Right ventricle myocardium superior (tissue), 1 donor: ENCODE measurements around the gene AGAP5. TPM values are rescaled to one million over a fixed set of nuclear protein-coding genes. Genes with fewer than 3 reads are reported as not detected.
"Not testable (repeated sequence)": the region's sequence is repeated elsewhere in the genome, so short reads cannot be mapped to it uniquely, and the experiment has no call there.

ENCODE experiments used
- ATAC-seq: fragments of 200-7000 bp; cut with Tn5 transposase; one replicate; pipeline ENCODE4 v1.9.1; 2020; ENCODE audit warnings: mild to moderate bottlenecking; ENCODE audit not compliant: poor library complexity
- DNase-seq: peaks from one replicate; pipeline ENCODE4 v3.0.0-alpha.2; 2020
- intact Hi-C: fragments of 100-400 bp; cut with DNase I; formaldehyde crosslinking; loops from one replicate; pipeline ENCODE4 v1.11.2; 2022
- total RNA-seq: library from RNA; stranded (reverse); fragmentation: NEBNext Ultra II Directional; extraction: Animal tissue kit (Norgen Biotek cat#: 25700); gene quantifications from one replicate; pipeline ENCODE4 v1.2.1, GENCODE V29; 2021
- donor health status: DM: no; HTN: yes; CAD: no; lungs with severe emphysema.

AGAP5 gene
- total RNA-seq, 1 donor from 2014 or later, result 3.5 TPM

DNA sequence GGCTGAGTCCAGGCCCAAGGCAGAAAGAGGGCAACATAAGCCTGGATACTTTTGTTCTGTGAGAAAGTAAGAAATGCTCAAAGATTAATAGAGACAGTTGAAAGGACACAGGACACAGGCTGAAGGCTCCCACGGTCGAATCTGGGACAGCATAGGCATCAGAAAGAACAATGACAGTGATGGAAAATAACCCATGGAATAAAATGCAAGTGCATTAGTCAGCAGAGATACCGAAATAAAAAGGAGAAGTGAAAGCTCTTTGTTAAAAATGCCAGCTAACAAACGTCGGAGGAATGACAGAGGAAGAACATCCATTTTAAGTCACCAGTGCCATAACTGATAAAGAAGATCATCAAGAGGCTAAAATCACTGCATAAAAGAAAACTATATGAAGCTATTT is 19.6 kb upstream of the AGAP5 start:
- intact Hi-C loops, result no loop called here
- ATAC-seq (peak; percentile 23), DNase-seq (no peak)

GRCh38 chr10:73716251-73716650 is 18.3 kb upstream of the AGAP5 start:
- DNase-seq, result no peak
- peak; percentile 77 for ATAC-seq
- intact Hi-C loops, result no loop called here

DNA sequence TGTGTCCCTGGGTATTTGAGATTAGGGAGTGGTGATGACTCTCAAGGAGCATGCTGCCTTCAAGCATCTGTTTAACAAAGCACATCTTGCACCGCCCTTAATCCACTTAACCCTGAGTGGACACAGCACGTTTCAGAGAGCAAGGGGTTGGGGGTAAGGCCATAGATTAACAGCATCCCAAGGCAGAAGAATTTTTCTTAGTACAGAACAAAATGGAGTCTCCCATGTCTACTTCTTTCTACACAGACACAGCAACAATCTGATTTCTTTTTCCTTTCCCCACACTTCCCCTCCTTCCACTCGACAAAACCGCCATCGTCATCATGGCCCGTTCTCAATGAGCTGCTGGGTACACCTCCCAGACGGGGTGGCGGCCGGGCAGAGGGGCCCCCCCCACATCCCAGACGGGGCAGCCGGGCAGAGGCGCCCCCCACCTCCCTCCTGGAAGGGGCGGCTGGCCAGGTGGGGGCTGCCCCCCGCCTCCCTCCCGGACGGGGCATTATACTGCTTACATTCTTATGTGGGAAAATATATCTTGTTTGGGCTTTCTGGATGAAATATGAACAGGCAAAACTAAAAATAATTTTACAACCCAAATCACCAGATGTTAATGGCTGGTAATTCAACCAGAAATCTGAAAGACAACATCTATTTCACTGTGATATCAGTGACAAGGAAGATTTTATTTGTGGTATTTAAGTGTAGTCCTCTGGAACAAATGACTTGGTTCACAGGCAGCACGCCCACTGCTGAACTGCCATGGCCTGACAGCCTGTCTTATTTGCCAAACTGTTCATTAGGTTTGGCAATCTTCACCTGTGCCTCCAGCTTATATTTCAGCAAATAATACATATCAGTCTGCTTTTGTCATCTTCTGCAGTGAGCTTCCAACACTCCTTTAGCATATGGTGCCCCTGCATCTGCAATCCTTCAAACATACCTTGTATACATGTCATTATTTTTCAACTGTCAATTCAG is 17.6 kb upstream of the AGAP5 start:
- DNase-seq, intact Hi-C loops: not testable (repeated sequence)
- peak; percentile 52 for ATAC-seq

- ATAC-seq, result peak; percentile 38
- DNase-seq, intact Hi-C loops: not testable (repeated sequence)
Measured at GRCh38 chr10:73714483-73714882, 16.6 kb upstream of the AGAP5 start.

DNA sequence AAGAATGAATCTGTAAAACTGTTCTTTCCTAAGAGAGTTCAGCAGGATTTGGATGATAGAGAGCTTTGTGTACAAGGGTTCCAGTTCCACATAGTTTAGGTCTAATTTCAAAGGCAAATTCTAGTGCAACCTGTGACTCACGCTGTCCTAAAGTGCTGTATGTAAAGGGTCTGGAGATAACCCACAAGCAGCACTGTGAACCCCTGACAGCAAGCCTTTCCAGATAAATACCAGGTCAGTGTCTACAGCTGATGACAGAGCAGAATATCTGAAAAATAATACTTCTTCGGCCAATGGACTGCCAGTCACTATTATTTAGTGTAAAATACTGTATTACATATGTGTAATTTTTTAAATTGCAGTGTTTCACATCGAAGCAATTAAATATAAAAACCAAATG is 16.0 kb upstream of the AGAP5 start:
- intact Hi-C loops, DNase-seq: not testable (repeated sequence)
- peak; percentile 54 for ATAC-seq

DNA sequence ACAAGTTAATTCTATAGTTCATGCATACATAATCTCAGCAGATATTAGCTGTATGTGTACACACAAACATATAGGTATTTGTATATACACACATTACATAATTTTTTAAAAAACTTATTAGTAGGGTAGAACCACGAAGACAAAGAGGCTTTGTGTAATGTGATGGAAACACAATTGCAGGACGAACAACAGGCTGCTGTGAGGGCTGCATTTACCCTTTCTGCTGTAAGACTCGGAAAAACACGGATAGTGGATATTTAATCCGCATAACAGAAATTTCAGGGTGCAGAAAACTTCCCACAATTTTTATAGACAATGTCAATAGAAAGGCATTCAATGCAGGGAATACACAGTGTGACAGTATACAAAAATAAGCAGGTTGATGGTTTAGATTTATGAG is 13.8 kb upstream of the AGAP5 start:
- DNase-seq, ATAC-seq, intact Hi-C loops: not testable (repeated sequence)

GRCh38 chr10:73708122-73708521 is 10.2 kb upstream of the AGAP5 start:
- DNase-seq, ATAC-seq, intact Hi-C loops: not testable (repeated sequence)

- ATAC-seq, intact Hi-C loops, DNase-seq: not testable (repeated sequence)
Measured at GRCh38 chr10:73707628-73708027, 9.7 kb upstream of the AGAP5 start.

DNA sequence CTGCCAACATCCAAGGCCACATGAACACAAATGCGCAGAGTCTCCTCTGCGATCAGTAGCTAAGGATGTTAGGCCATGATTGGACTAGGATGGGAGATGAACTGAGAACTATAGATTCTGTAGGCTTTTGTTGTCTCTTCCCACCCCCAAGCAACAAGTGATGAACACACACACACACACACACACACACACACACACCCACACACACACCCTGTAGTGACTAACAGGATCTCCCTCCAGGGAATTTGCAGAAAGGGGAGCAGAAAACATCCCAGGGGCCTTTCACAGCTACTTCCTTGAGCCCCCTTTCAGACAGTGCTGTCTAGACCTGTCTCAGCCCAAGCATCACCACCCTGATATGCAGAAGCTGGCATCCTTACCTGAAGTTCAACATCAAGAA is 8.6 kb upstream of the AGAP5 start:
- DNase-seq, ATAC-seq, intact Hi-C loops: not testable (repeated sequence)

DNA sequence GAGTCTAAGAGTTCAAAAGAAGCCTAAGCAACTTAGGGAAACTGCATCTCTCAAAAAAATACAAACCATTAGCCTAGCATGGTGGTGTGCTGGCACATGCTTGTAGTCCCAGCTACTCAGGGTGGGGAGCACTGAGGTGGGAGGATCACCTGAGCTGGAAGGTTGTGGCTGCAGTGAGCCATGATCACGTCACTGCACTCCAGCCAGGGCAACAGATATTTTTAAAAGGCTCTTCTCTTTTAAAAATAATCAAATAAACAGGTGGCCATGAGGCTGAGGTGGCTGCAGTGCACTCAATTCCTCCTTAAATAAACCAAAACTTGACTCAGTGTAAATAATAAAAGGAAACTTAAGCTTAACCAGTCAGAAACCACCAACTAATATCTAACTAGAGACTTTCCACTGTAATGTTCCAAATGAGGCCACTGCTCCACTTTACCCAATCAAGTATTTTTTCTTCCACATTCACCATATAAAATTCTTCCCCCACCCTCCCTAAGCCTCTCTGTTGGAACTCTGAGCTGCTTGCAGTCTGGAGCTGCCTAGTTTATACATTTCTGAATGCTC is 7.7 kb upstream of the AGAP5 start:
- DNase-seq, ATAC-seq, intact Hi-C loops: not testable (repeated sequence)

DNA sequence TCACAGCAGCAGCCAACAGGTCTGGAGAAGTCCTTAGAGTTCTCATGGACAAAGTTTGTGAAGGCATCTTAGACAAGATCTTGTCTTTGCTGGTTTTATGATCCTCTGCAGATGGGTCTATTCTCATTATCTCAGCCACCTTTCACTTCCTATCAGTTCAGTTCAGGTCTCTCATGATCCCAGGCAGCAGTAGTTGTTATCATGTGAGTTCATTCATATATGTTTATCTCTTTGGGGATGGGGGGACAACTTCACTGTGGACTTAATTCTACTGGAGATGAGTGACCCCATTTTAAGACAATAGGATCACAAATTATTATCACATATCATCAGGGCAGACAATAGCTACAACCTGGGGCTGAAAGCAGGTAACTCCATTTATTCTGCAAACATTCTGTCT is 6.0 kb upstream of the AGAP5 start:
- ATAC-seq, DNase-seq, intact Hi-C loops: not testable (repeated sequence)

DNA sequence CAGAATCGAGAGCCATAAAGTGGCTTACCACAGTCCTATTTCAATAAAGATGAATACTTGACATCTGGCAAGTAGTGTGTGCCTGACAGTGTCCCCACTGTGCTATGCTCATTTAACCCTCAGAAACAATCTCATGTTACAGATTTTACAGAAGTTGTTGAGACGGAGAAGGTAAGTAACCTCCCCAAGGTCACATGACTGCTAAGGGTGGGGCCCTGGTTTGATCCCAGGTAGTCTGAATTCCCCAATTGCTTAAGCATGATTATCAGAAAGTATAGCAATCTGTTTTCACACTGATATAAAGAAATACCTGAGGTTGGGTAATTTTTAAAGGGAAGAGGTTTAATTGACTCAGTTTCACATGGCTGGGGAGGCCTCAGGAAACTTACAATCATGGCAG is 910 bp upstream of the AGAP5 start:
- DNase-seq, ATAC-seq, intact Hi-C loops: not testable (repeated sequence)

DNA sequence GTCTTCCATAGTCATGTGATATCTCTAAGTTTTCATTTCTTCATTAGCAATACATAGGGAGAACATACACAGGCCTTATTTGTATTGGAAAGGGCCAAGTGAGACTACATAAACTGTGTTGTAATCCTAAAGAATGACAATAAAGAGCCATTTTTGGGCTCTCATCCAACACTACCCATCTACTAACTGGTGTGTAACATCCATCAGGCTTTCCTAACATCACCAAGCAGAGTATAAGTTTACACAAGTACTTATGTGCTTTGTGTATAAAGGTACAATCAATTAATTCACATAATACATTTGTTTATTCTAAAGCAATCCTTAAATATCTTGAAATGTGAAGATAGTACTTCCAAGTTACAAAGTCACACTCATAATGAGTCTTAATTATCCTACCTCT is 2.6 kb downstream of the AGAP5 start:
- ATAC-seq, intact Hi-C loops, DNase-seq: not testable (repeated sequence)

- intact Hi-C loops, ATAC-seq, DNase-seq: not testable (repeated sequence)
Measured at GRCh38 chr10:73690755-73691154, 7.2 kb downstream of the AGAP5 start.

DNA sequence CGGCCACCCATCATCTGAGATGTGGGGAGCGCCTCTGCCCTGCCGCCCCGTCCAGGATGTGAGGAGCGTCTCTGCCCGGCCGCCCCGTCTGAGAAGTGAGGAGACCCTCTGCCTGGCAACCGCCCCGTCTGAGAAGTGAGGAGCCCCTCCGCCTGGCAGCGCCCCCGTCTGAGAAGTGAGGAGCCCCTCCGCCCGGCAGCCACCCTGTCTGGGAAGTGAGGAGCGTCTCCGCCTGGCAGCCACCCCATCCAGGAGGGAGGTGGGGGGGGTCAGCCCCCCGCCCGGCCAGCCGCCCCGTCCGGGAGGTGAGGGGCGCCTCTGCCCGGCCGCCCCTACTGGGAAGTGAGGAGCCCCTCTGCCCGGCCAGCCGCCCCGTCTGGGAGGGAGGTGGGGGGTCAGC is 8.3 kb downstream of the AGAP5 start:
- intact Hi-C loops, ATAC-seq, DNase-seq: not testable (repeated sequence)

DNA sequence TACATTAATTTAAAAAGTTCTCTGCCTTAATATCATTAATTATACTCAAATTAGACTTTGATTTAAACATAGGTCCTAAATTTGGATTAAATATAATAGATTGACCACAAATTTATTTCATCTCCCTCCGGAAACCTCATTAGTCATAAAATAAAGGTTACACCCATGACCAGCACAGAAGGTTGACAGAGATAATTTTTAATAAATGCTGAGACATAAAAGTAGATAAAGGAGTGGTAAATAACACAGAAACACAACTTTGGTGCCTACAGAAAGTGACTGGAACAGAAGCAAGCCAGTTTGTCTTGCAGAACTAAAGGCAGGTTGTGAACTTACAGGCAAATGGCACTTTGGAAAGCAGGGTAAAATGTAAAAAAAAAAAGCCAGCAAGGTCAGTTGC is 10.3 kb downstream of the AGAP5 start:
- DNase-seq, ATAC-seq, intact Hi-C loops: not testable (repeated sequence)

GRCh38 chr10:73674546-73674945 is 23.4 kb downstream of the AGAP5 start:
- intact Hi-C loops, ATAC-seq, DNase-seq: not testable (repeated sequence)

- ATAC-seq, intact Hi-C loops, DNase-seq: not testable (repeated sequence)
Measured at GRCh38 chr10:73668378-73668777, 29.5 kb downstream of the AGAP5 start.

- intact Hi-C loops, DNase-seq, ATAC-seq: not testable (repeated sequence)
Measured at GRCh38 chr10:73666153-73666809, 31.6 kb downstream of the AGAP5 start.
